ENCODE results near the gene SPTLC3. TPM values are rescaled to one million over a fixed set of nuclear protein-coding genes. Genes with fewer than 3 reads are reported as not detected.

SPTLC3 gene
- total and polyA plus RNA-seq, 9 donors: 2.1 to 10.5 (median 8.8) TPM

DNA sequence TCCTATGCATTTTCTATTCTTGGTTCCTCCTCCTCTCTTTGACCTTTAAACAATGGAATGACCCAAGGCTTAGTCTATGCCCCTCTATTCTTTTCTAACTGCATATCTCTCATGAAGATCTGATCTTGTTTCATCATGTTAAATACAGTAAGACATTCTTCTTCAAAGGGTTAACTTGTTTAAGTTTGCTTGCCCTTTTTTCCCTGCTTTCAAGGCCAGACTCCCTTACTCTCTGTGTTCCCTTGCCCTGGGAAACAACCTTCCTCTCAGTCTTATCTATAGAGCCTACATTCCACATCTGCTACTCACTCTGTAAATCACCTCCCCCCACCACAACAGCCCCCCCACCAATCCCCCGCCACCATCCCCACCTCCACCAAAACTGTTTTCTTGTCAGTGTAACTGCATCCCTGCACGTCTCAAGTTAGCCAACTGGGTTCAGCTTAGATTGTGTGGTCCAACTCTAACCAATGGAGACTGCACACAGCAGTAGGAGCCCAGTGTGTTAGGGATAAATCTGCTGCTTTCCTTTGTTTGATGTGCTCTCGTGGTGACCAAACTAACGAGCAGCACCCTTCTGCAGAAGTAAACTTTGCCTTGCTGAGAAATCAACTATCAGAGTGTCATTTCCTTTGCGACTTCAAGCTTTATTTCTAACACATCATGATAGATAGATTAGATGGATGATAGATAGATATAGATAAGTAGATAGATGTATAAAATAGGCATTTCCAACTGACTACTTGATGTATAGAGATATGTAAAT lies 12.6 kb downstream of the SPTLC3 start:
- H3K4me3 ChIP-seq: no peak overlapping the region
- no peaks in the 10 kb centered on the region for H3K9me3 ChIP-seq
- intact Hi-C loops (cut with DNase I): no loop called here
- H3K27ac ChIP-seq: no peak overlapping the region
- H3K4me1 ChIP-seq (ENCODE audit: insufficient read depth): no peaks in the 10 kb centered on the region
- no peak for DNase-seq
- 78 to 92% (median 85%) methylated on average over 5 of the region's 5 CpGs for WGBS, 3 donors
- no peaks in the 10 kb centered on the region for H3K27me3 ChIP-seq
- TF ChIP-seq EP300 (IDR thresholded peaks at IDR 0.05): no peak
- no peak for TF ChIP-seq POLR2A (IDR thresholded peaks at IDR 0.05)
- TF ChIP-seq, protein P1, sequence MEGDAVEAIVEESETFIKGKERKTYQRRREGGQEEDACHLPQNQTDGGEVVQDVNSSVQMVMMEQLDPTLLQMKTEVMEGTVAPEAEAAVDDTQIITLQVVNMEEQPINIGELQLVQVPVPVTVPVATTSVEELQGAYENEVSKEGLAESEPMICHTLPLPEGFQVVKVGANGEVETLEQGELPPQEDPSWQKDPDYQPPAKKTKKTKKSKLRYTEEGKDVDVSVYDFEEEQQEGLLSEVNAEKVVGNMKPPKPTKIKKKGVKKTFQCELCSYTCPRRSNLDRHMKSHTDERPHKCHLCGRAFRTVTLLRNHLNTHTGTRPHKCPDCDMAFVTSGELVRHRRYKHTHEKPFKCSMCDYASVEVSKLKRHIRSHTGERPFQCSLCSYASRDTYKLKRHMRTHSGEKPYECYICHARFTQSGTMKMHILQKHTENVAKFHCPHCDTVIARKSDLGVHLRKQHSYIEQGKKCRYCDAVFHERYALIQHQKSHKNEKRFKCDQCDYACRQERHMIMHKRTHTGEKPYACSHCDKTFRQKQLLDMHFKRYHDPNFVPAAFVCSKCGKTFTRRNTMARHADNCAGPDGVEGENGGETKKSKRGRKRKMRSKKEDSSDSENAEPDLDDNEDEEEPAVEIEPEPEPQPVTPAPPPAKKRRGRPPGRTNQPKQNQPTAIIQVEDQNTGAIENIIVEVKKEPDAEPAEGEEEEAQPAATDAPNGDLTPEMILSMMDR (IDR thresholded peaks at IDR 0.05): no peak
- H3K36me3 ChIP-seq: no peaks in the 10 kb centered on the region

DNA sequence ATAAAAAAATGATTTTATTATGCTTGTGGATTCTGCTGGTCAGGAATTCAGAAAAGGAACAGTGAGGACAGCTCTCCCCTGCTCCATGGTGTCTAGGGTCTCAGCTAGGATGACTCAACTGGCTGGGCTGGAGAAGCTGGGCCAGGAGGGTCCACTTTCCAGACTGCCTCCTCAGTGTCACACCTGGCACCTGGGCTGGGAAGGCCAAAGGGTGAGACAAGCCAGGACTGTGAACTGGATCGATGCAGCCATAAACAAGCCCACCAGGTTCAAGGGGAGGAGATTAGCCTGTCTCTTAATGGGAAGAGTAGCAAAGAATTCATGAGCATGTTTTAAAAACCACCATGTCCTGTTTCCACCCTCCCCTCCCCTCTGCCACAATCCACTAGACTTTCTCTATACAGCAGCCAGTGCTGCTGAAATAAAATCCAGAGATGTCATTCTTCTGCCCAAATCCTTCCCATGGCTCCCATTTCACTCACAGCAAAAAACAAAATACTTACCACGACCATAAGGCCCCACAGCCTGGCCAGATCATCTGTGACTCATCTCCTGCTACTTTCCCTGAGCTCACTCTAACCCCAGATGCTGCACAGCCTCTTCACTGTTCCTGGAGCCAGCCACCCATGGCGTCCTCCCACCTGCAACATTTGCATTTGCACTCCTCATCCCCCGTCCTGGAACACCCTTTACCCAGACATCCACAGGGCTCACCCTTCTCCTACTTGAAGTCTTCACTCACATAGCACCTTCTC lies 13.8 kb downstream of the SPTLC3 start:
- 64 to 78% (median 75%) methylated on average over 4 of the region's 4 CpGs for WGBS, 3 donors
- Histone ChIP-seq H3K36me3 (no peaks in the 10 kb centered on the region), H3K9me3 (no peaks in the 10 kb centered on the region), H3K27ac (no peak overlapping the region), H3K4me1 (ENCODE audit: insufficient read depth) (no peaks in the 10 kb centered on the region), H3K27me3 (no peaks in the 10 kb centered on the region), H3K4me3 (no peak overlapping the region)
- intact Hi-C loops (cut with DNase I): no loop called here
- DNase-seq: no peak
- TF ChIP-seq, protein P1 (IDR thresholded peaks at IDR 0.05): no peak

DNA sequence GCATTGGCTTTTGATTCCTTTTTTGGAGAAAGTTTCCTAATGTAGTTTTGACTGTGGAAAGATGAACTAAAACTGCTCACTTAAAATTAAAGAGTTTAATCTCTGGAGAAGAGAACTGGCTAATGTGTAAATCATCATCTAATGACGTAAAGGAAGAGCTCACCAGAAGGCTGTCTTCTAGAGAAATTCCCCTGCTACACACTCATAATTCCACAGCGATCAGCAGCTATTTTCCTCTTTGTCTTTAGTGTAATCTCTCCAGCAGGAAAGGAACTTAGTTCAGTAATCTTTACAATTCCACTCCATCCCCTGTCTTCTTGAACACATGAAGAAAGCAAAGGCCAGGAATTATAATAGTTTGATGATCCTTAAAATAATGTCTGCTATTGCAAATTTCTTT lies 15.8 kb downstream of the SPTLC3 start:
- Histone ChIP-seq H3K27ac (no peak overlapping the region), H3K9me3 (no peaks in the 10 kb centered on the region), H3K36me3 (no peaks in the 10 kb centered on the region), H3K27me3 (no peaks in the 10 kb centered on the region), H3K4me1 (ENCODE audit: insufficient read depth) (no peaks in the 10 kb centered on the region), H3K4me3 (no peak overlapping the region)
- intact Hi-C loops (cut with DNase I): no loop called here
- 50 to 65% (median 64%) methylated on average over 2 of the region's 2 CpGs for WGBS, 3 donors
- no peak for DNase-seq
- TF ChIP-seq EP300 (IDR thresholded peaks at IDR 0.05) (no peak), POLR2A (IDR thresholded peaks at IDR 0.05) (no peak)
- TF ChIP-seq, protein P1 (IDR thresholded peaks at IDR 0.05): no peak

DNA sequence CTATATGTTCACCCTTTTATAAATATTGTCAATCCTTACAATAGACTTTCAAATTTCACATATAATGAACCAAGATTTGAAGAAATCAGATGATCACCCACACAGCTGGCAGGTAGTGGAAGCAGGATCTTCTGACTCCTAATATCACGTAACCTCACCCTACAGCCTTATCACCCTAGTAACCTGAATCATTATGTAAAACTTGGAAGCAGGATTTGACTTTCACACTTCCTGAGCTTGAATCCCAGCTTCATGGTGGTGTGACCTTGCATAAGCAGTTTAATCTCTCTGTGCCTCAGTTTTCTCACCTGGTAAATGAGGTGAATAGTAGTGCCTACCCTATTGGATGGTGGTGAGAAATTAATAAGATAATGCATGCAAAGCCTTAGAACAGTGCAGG lies 16.4 kb downstream of the SPTLC3 start:
- TF ChIP-seq, protein P1 (IDR thresholded peaks at IDR 0.05): no peak
- no peak for TF ChIP-seq POLR2A (IDR thresholded peaks at IDR 0.05)
- no peak for TF ChIP-seq EP300 (IDR thresholded peaks at IDR 0.05)
- no peaks in the 10 kb centered on the region for H3K9me3 ChIP-seq
- no peak overlapping the region for H3K27ac ChIP-seq
- WGBS, 3 donors: 87 to 100% (median 100%) methylated on average over 1 of the region's 1 CpG
- no peak for DNase-seq
- H3K27me3 ChIP-seq: no peaks in the 10 kb centered on the region
- H3K36me3 ChIP-seq: no peaks in the 10 kb centered on the region
- H3K4me1 ChIP-seq (ENCODE audit: insufficient read depth): no peaks in the 10 kb centered on the region
- no peak overlapping the region for H3K4me3 ChIP-seq
- intact Hi-C loops (cut with DNase I): no loop called here
